ENCODE data around the gene SFMBT2. TPM values are rescaled to one million over a fixed set of nuclear protein-coding genes. Genes with fewer than 3 reads are reported as not detected.

Gene SFMBT2
- total and polyA plus RNA-seq, 2 of the 4 experiments (the other 2 are of a cell fraction), result 0.70 to 1.3 TPM

- Histone ChIP-seq H3K9me3 (ENCODE audit: control insufficient read depth, insufficient read depth, low read length) (no peaks in the 10 kb centered on the region), H3K9me1 (ENCODE audit: insufficient read depth, low read length) (no peaks in the 10 kb centered on the region), H2BK20ac (ENCODE audit: low read depth, low read length) (no peak overlapping the region), H3K36me3 (ENCODE audit: control insufficient read depth, insufficient read depth, low read length) (no peaks in the 10 kb centered on the region), H3K18ac (ENCODE audit: low read depth, low read length) (no peak overlapping the region), H2AK9ac (replicated peaks; ENCODE audit: low read depth, low read length, poor library complexity) (no peak overlapping the region), H3K4ac (ENCODE audit: low read depth, low read length) (no peak overlapping the region), H2BK120ac (ENCODE audit: low read depth, low read length) (no peak overlapping the region), H3K14ac (replicated peaks; ENCODE audit: low read depth, low read length) (no peak overlapping the region), H3K27me3 (ENCODE audit: control insufficient read depth, insufficient read depth, low read length) (peaks cover 2% of the 10 kb centered on the region; the same call in 1 of the 2 replicates), H2AK5ac (ENCODE audit: low read depth, low read length) (no peak overlapping the region), H3K4me1 (ENCODE audit: control insufficient read depth, insufficient read depth, low read length) (no peaks in the 10 kb centered on the region), H2BK5ac (ENCODE audit: low read depth, low read length, poor library complexity, severe bottlenecking) (no peak overlapping the region), H4K8ac (ENCODE audit: low read depth in 2 of 2, low read length in 2 of 2) (no peak overlapping the region), H4K20me1 (ENCODE audit: insufficient read depth, low read length) (no peaks in the 10 kb centered on the region), H2AFZ (replicated peaks; ENCODE audit: low read length, poor library complexity) (no peak overlapping the region), H4K5ac (ENCODE audit: low read depth, low read length) (no peak overlapping the region), H3K4me3 (ENCODE audit: insufficient read depth, low read depth, low read length) (no peak overlapping the region), H3K27ac (ENCODE audit: insufficient read depth, low read length) (no peak overlapping the region), H3K4me2 (ENCODE audit: low read depth, low read length) (no peak overlapping the region), H2BK15ac (ENCODE audit: low read depth, low read length) (no peak overlapping the region), H3K23ac (ENCODE audit: low read depth, low read length) (no peak overlapping the region), H4K91ac (ENCODE audit: insufficient read depth, low read depth, low read length) (no peak overlapping the region), H3K79me1 (ENCODE audit: low read depth in 1 of 2, low read length in 2 of 2) (no peaks in the 10 kb centered on the region), H3K9ac (ENCODE audit: low read depth, low read length) (no peak overlapping the region), H3K56ac (ENCODE audit: extremely low read depth, insufficient read depth, low read length) (no peak overlapping the region)
- intact Hi-C loops (cut with micrococcal nuclease), result no loop called here
- no peak for DNase-seq
- no peak for ATAC-seq (ENCODE audit: low read depth)
- ChIA-PET CTCF (no interaction called here), POLR2A (ENCODE audit: unreplicated experiment) (no interaction called here)
- dilution Hi-C loops (cut with HindIII; ENCODE audit: low sequenced_read_pairs, unreplicated experiment), result no loop called here
- in situ Hi-C loops (cut with MboI; ENCODE audit: low sequenced_read_pairs), result no loop called here
- no TSS peak for BruUV-seq (replicated peaks)
- TF ChIP-seq BHLHE40 (IDR thresholded peaks at IDR 0.05; ENCODE audit: low read depth, low read length), result no peak
- TF ChIP-seq ELK1 (IDR thresholded peaks at IDR 0.05; ENCODE audit: borderline replicate concordance, low read depth, low read length), result no peak
- TF ChIP-seq CTCF (conservative IDR thresholded peaks at IDR 0.05; ENCODE audit: low read depth, low read length), result no peak
- TF ChIP-seq NFE2L2 (IDR thresholded peaks at IDR 0.05; ENCODE audit: low read depth, low read length), result no peak
- TF ChIP-seq MAZ (IDR thresholded peaks at IDR 0.05; ENCODE audit: borderline replicate concordance, low read depth, low read length), result no peak
- no peak for TF ChIP-seq RCOR1 (IDR thresholded peaks at IDR 0.05; ENCODE audit: insufficient replicate concordance, low read length)
- TF ChIP-seq, protein P1, sequence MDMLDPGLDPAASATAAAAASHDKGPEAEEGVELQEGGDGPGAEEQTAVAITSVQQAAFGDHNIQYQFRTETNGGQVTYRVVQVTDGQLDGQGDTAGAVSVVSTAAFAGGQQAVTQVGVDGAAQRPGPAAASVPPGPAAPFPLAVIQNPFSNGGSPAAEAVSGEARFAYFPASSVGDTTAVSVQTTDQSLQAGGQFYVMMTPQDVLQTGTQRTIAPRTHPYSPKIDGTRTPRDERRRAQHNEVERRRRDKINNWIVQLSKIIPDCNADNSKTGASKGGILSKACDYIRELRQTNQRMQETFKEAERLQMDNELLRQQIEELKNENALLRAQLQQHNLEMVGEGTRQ (IDR thresholded peaks at IDR 0.05; ENCODE audit: low read depth, low read length), result no peak
- no peak for TF ChIP-seq RFX5 (IDR thresholded peaks at IDR 0.05; ENCODE audit: low read depth, low read length)
- TF ChIP-seq MAFK (IDR thresholded peaks at IDR 0.05; ENCODE audit: low read depth, low read length), result no peak
- no peak for TF ChIP-seq POLR2A (IDR thresholded peaks at IDR 0.05; ENCODE audit: low read depth, low read length)
- 74% methylated on average over 7 of the region's 11 CpGs; no CpG with 5 or more reads in 1 of the 2 experiments for WGBS, 2 experiments (ENCODE audit: extremely low coverage in 2 of 2, insufficient read length in 1 of 2)
These were observed 280.5 kb downstream of the SFMBT2 start for GRCh38 chr10:7130191-7130911.

All from IMR-90 (cell line).